HepG2 (cell line): ENCODE results near the gene TMED6. TPM values are rescaled to one million over a fixed set of nuclear protein-coding genes. Genes with fewer than 3 reads are reported as not detected.

Experiments
- GPN1 ChIP-seq: sonication (generic); formaldehyde crosslinking; IDR thresholded peaks from 2 replicates; pipeline ENCODE4 v1.5.1; 2020; ENCODE audit warnings: missing genetic modification reagents, borderline replicate concordance
- POLR2A ChIP-seq, 2 experiments: IDR thresholded peaks; 2 replicates each; pipeline ENCODE4 v1.6.1; 2011; ENCODE audit warnings: low read depth in 2 of 2, low read length in 2 of 2, mild to moderate bottlenecking in 1 of 2, moderate library complexity in 1 of 2; ENCODE audit not compliant: insufficient read depth in 1 of 2
- POLR2G ChIP-seq: fragments of 200-400 bp; formaldehyde crosslinking; IDR thresholded peaks from 2 replicates; pipeline ENCODE4 v1.6.1; 2018; ENCODE audit warnings: mild to moderate bottlenecking, low read depth, low read length, moderate library complexity
- SMAD3 ChIP-seq: sonication (generic); formaldehyde crosslinking; IDR thresholded peaks from 2 replicates; pipeline ENCODE4 v1.4.0; 2020; ENCODE audit warnings: missing genetic modification reagents
- SMAD9 ChIP-seq: sonication (generic); formaldehyde crosslinking; IDR thresholded peaks from 2 replicates; pipeline ENCODE4 v1.5.1; 2020; ENCODE audit warnings: mild to moderate bottlenecking, missing genetic modification reagents
- SOX6 ChIP-seq, 2 experiments: fragments of 450-650 bp in 1 of 2; sonication (generic) in 1 of 2; formaldehyde crosslinking in 1 of 2; IDR thresholded peaks; 2 replicates each; pipeline versions ENCODE4 v1.4.0 to v1.6.1; 2017 to 2020; ENCODE audit warnings: antibody characterized with exemption in 1 of 2, mild to moderate bottlenecking in 1 of 2, missing genetic modification reagents in 1 of 2
- ZNF720 ChIP-seq: sonication (generic); formaldehyde crosslinking; IDR thresholded peaks from 2 replicates; pipeline ENCODE4 v1.4.0; 2020; ENCODE audit warnings: missing genetic modification reagents
- polyA plus RNA-seq, 8 experiments: library from polyadenylated mRNA; depleted of rRNA in 3 of 8; stranded (reverse) in 7 of 8; unstranded in 1 of 8; fragments of >200 nt; fragmentation: Illumina TruSeq in 4 of 8; extraction: Trizol in 4 of 8; gene quantifications; 2 replicates each; pipeline versions ENCODE4 v1.2.1 to v1.2.3, GENCODE V29; 2011 to 2016; ENCODE audit warnings: low read depth in 4 of 8, missing spikeins in 1 of 8, mixed read lengths in 1 of 8; ENCODE audit not compliant: insufficient read depth in 1 of 8
- total RNA-seq, 5 experiments: library from RNA; depleted of rRNA; stranded (reverse); fragments of >200 nt; fragmentation: Illumina TruSeq; extraction: Trizol; gene quantifications; 2 replicates each; pipeline ENCODE4 v1.2.3, GENCODE V29; 2016; ENCODE audit warnings: low read depth in 1 of 5
- TF ChIP-seq, protein P1 (sequence below): sonication (generic); formaldehyde crosslinking; IDR thresholded peaks from 2 replicates; pipeline ENCODE4 v1.4.0; 2020; ENCODE audit warnings: mild to moderate bottlenecking, missing genetic modification reagents, borderline replicate concordance
- TF ChIP-seq, protein P2 (sequence below): sonication (generic); formaldehyde crosslinking; IDR thresholded peaks from 2 replicates; pipeline ENCODE4 v1.8.1; 2022; ENCODE audit warnings: low read depth, mild to moderate bottlenecking, missing genetic modification reagents

Gene TMED6
- total and polyA plus RNA-seq, 2 of the 13 experiments (the other 11 are each of a cell fraction or from before 2014, with no cell fraction given) = 9.8 to 14.4 TPM

DNA sequence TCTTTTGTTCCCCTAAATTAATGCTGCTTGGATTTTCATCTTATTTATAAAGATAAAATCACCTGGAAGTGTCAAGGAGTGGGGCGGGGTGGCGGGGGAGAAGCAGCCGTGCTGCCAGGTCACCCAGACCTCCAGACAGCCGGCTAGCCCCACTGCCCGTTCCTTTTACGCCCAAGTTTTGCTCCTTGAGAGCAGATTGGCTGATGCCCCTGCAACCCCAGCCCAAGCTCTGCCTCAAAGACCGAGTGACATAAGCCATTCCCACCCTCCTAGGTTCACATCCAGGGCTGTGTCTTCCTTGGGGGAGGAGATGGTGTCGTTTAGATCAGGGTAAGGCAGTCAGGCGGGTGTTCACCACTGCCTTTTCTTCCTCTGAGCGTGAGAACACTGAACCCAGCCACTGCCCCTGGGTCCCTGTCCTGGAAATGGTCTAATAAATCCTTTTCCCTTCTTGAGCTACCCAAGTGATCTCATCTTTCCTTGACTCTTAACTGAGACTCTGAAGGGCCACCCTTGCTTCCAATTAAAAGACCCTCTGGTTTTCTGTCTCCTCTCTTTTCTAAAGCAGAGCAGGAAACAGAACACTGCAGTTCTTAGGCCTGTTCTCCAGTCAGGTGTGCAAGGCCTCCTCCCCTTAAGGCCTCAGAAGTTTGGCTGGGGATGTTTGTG lies 26.9 kb downstream of the TMED6 start (continued):
- TF ChIP-seq, protein P1, sequence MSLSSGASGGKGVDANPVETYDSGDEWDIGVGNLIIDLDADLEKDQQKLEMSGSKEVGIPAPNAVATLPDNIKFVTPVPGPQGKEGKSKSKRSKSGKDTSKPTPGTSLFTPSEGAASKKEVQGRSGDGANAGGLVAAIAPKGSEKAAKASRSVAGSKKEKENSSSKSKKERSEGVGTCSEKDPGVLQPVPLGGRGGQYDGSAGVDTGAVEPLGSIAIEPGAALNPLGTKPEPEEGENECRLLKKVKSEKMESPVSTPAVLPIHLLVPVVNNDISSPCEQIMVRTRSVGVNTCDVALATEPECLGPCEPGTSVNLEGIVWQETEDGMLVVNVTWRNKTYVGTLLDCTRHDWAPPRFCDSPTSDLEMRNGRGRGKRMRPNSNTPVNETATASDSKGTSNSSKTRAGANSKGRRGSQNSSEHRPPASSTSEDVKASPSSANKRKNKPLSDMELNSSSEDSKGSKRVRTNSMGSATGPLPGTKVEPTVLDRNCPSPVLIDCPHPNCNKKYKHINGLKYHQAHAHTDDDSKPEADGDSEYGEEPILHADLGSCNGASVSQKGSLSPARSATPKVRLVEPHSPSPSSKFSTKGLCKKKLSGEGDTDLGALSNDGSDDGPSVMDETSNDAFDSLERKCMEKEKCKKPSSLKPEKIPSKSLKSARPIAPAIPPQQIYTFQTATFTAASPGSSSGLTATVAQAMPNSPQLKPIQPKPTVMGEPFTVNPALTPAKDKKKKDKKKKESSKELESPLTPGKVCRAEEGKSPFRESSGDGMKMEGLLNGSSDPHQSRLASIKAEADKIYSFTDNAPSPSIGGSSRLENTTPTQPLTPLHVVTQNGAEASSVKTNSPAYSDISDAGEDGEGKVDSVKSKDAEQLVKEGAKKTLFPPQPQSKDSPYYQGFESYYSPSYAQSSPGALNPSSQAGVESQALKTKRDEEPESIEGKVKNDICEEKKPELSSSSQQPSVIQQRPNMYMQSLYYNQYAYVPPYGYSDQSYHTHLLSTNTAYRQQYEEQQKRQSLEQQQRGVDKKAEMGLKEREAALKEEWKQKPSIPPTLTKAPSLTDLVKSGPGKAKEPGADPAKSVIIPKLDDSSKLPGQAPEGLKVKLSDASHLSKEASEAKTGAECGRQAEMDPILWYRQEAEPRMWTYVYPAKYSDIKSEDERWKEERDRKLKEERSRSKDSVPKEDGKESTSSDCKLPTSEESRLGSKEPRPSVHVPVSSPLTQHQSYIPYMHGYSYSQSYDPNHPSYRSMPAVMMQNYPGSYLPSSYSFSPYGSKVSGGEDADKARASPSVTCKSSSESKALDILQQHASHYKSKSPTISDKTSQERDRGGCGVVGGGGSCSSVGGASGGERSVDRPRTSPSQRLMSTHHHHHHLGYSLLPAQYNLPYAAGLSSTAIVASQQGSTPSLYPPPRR (CRISPR knock-in tag) = no peak
- TF ChIP-seq SMAD3 (CRISPR knock-in tag) = no peak
- peak; percentile 37; the same call in 1 of the 2 replicates for TF ChIP-seq POLR2G
- TF ChIP-seq, protein P2, sequence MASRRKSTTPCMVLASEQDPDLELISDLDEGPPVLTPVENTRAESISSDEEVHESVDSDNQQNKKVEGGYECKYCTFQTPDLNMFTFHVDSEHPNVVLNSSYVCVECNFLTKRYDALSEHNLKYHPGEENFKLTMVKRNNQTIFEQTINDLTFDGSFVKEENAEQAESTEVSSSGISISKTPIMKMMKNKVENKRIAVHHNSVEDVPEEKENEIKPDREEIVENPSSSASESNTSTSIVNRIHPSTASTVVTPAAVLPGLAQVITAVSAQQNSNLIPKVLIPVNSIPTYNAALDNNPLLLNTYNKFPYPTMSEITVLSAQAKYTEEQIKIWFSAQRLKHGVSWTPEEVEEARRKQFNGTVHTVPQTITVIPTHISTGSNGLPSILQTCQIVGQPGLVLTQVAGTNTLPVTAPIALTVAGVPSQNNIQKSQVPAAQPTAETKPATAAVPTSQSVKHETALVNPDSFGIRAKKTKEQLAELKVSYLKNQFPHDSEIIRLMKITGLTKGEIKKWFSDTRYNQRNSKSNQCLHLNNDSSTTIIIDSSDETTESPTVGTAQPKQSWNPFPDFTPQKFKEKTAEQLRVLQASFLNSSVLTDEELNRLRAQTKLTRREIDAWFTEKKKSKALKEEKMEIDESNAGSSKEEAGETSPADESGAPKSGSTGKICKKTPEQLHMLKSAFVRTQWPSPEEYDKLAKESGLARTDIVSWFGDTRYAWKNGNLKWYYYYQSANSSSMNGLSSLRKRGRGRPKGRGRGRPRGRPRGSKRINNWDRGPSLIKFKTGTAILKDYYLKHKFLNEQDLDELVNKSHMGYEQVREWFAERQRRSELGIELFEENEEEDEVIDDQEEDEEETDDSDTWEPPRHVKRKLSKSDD (CRISPR knock-in tag) = no peak
- no peak for TF ChIP-seq ZNF720 (CRISPR knock-in tag)
- no peak for TF ChIP-seq GPN1 (CRISPR knock-in tag)
- TF ChIP-seq SMAD9 (CRISPR knock-in tag) = no peak
- TF ChIP-seq POLR2A (IDR thresholded peaks at IDR 0.05; ENCODE audit: insufficient read depth in 1 of 2, low read depth in 2 of 2, low read length in 2 of 2) = peak in 1 of 2 experiments; percentile 8; a peak in 1 of 4 replicates
- TF ChIP-seq SOX6 (IDR thresholded peaks at IDR 0.05) = no peak
- no peak for TF ChIP-seq SOX6 (CRISPR knock-in tag; IDR thresholded peaks at IDR 0.05)
